ENCODE results near the gene SLC2A6.

SLC2A6 gene

GRCh38 chr9:133449760-133450159, 29.1 kb downstream of the SLC2A6 start:
- no peak overlapping the region for H3K4me3 ChIP-seq (ENCODE audit: low read length)
- H4K20me1 ChIP-seq (ENCODE audit: insufficient read depth, low read length) = no peaks in the 10 kb centered on the region
- H3K9me3 ChIP-seq (replicated peaks; ENCODE audit: insufficient read depth, low read length) = no peaks in the 10 kb centered on the region
- peaks cover 89% of the 10 kb centered on the region for H3K27me3 ChIP-seq (replicated peaks; ENCODE audit: insufficient read depth, low read length)
- no peak for TF ChIP-seq CTCF (IDR thresholded peaks at IDR 0.05; ENCODE audit: low read length)
- TF ChIP-seq EZH2phosphoT487 (IDR thresholded peaks at IDR 0.05; ENCODE audit: low read length) = no peak
- no peak for TF ChIP-seq EZH2 (optimal IDR thresholded peaks at IDR 0.05; ENCODE audit: low read depth, low read length)
- H3K9ac ChIP-seq (ENCODE audit: low read length) = no peak overlapping the region
- no peak for DNase-seq
- no peak overlapping the region for H3K27ac ChIP-seq (ENCODE audit: low read length)
- H3F3A ChIP-seq (ENCODE audit: insufficient read depth, low read length) = no peaks in the 10 kb centered on the region
- no peaks in the 10 kb centered on the region for H3K36me3 ChIP-seq (replicated peaks; ENCODE audit: insufficient read depth, low read length)
- H2AFZ ChIP-seq (ENCODE audit: low read length) = no peak overlapping the region
- H3K79me2 ChIP-seq (ENCODE audit: low read length) = no peaks in the 10 kb centered on the region
- no peaks in the 10 kb centered on the region for H3K4me1 ChIP-seq (ENCODE audit: low read length)
- H3K9me2 ChIP-seq (replicated peaks; ENCODE audit: insufficient read depth, low read length) = no peaks in the 10 kb centered on the region
- no peak overlapping the region for H3K4me2 ChIP-seq (ENCODE audit: low read depth, low read length)

- Histone ChIP-seq H3K4me3 (ENCODE audit: low read length) (no peak overlapping the region), H3K9me2 (replicated peaks; ENCODE audit: insufficient read depth, low read length) (no peaks in the 10 kb centered on the region), H3K4me1 (ENCODE audit: low read length) (no peaks in the 10 kb centered on the region), H3K4me2 (ENCODE audit: low read depth, low read length) (no peak overlapping the region), H2AFZ (ENCODE audit: low read length) (no peak overlapping the region), H3K9me3 (replicated peaks; ENCODE audit: insufficient read depth, low read length) (no peaks in the 10 kb centered on the region), H3K79me2 (ENCODE audit: low read length) (no peaks in the 10 kb centered on the region), H3K36me3 (replicated peaks; ENCODE audit: insufficient read depth, low read length) (no peaks in the 10 kb centered on the region), H3F3A (ENCODE audit: insufficient read depth, low read length) (no peaks in the 10 kb centered on the region), H4K20me1 (ENCODE audit: insufficient read depth, low read length) (no peaks in the 10 kb centered on the region), H3K9ac (ENCODE audit: low read length) (no peak overlapping the region), H3K27me3 (replicated peaks; ENCODE audit: insufficient read depth, low read length) (peaks cover 89% of the 10 kb centered on the region), H3K27ac (ENCODE audit: low read length) (no peak overlapping the region)
- no peak for DNase-seq
- TF ChIP-seq EZH2phosphoT487 (IDR thresholded peaks at IDR 0.05; ENCODE audit: low read length) (no peak), EZH2 (optimal IDR thresholded peaks at IDR 0.05; ENCODE audit: low read depth, low read length) (no peak), CTCF (IDR thresholded peaks at IDR 0.05; ENCODE audit: low read length) (no peak)
Measured at GRCh38 chr9:133448487-133448972, 30.4 kb downstream of the SLC2A6 start.

DNA sequence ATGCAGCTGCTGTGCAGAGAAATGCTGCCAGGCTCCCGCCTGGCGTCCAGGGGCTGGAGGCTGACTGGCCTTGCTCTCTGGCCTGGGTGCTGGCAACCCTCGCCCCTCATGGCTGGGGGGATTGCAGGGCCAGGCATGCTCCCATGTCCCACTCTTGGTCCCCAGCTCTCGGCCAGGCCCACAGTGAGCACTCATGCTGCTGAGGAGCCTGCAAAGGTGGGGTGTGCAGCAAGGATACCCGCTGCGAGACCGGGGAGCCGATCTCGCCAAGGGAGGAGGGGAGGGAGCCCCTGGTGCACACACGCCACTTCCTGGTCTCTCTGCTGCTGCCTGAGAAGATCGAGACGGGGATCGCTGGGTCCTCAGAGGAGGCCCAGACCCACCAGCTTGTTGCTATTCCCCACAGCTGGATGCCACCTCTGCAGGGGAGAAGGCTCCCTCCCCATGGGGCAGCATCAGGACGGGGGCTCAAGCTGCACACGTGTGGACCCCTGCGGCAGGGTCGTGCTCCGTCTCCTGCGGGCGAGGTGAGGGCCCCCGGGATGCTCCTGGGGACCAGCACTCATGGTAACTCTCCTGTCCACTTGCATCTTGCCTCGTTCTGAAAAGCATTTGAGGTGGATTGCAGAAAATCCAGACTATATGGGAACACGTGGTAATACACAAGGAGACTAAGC, 33.5 kb downstream of the SLC2A6 start:
- no peaks in the 10 kb centered on the region for H3K36me3 ChIP-seq (replicated peaks; ENCODE audit: insufficient read depth, low read length)
- H3K27me3 ChIP-seq (replicated peaks; ENCODE audit: insufficient read depth, low read length) = peaks cover 95% of the 10 kb centered on the region
- no peaks in the 10 kb centered on the region for H4K20me1 ChIP-seq (ENCODE audit: insufficient read depth, low read length)
- no peaks in the 10 kb centered on the region for H3K9me3 ChIP-seq (replicated peaks; ENCODE audit: insufficient read depth, low read length)
- TF ChIP-seq CTCF (IDR thresholded peaks at IDR 0.05; ENCODE audit: low read length) (no peak), EZH2 (optimal IDR thresholded peaks at IDR 0.05; ENCODE audit: low read depth, low read length) (no peak), EZH2phosphoT487 (IDR thresholded peaks at IDR 0.05; ENCODE audit: low read length) (no peak)
- H3K4me3 ChIP-seq (ENCODE audit: low read length) = no peak overlapping the region
- no peak overlapping the region for H2AFZ ChIP-seq (ENCODE audit: low read length)
- DNase-seq = no peak
- H3K79me2 ChIP-seq (ENCODE audit: low read length) = no peaks in the 10 kb centered on the region
- no peaks in the 10 kb centered on the region for H3K9me2 ChIP-seq (replicated peaks; ENCODE audit: insufficient read depth, low read length)
- H3K4me1 ChIP-seq (ENCODE audit: low read length) = no peaks in the 10 kb centered on the region
- H3K9ac ChIP-seq (ENCODE audit: low read length) = no peak overlapping the region
- H3K4me2 ChIP-seq (ENCODE audit: low read depth, low read length) = no peak overlapping the region
- H3F3A ChIP-seq (ENCODE audit: insufficient read depth, low read length) = no peaks in the 10 kb centered on the region
- no peak overlapping the region for H3K27ac ChIP-seq (ENCODE audit: low read length)

Measured in MM.1S (cell line).